ENCODE results near the gene PTPRC.
A peak's percentile ranks its signal among the peaks of the same experiment; 100 is the strongest.

The PTPRC gene

GRCh38 chr1:198788561-198789064 lies 149.8 kb downstream of the PTPRC start:
- H3K36me3 ChIP-seq (replicated peaks): no peaks in the 10 kb centered on the region
- TF ChIP-seq CTCF (IDR thresholded peaks at IDR 0.05; ENCODE audit: low read depth, low read length, missing control alignments): peak; percentile 65
- H3K4me3 ChIP-seq (ENCODE audit: low read depth, low read length): no peak overlapping the region
- H3K27ac ChIP-seq: peak overlapping the region; percentile 10
- in situ Hi-C loops (cut with HindIII; ENCODE audit: low pct_ligation_motif_present, low sequenced_read_pairs): no loop called here
- no peaks in the 10 kb centered on the region for H3K27me3 ChIP-seq (replicated peaks)
- peak; percentile 61 for DNase-seq

GRCh38 chr1:198793714-198794113 lies 154.9 kb downstream of the PTPRC start:
- no peak for TF ChIP-seq CTCF (IDR thresholded peaks at IDR 0.05; ENCODE audit: low read depth, low read length, missing control alignments)
- H3K4me3 ChIP-seq (ENCODE audit: low read depth, low read length): no peak overlapping the region
- no peak for DNase-seq
- H3K27ac ChIP-seq: no peak overlapping the region
- H3K36me3 ChIP-seq (replicated peaks): no peaks in the 10 kb centered on the region
- in situ Hi-C loops (cut with HindIII; ENCODE audit: low pct_ligation_motif_present, low sequenced_read_pairs): no loop called here
- H3K27me3 ChIP-seq (replicated peaks): no peaks in the 10 kb centered on the region

- no peak overlapping the region for H3K4me3 ChIP-seq (ENCODE audit: low read depth, low read length)
- H3K36me3 ChIP-seq (replicated peaks): no peaks in the 10 kb centered on the region
- no peak for DNase-seq
- no peaks in the 10 kb centered on the region for H3K27me3 ChIP-seq (replicated peaks)
- in situ Hi-C loops (cut with HindIII; ENCODE audit: low pct_ligation_motif_present, low sequenced_read_pairs): no loop called here
- no peak for TF ChIP-seq CTCF (IDR thresholded peaks at IDR 0.05; ENCODE audit: low read depth, low read length, missing control alignments)
- H3K27ac ChIP-seq: peak overlapping the region; percentile 63
These were observed 155.7 kb downstream of the PTPRC start for GRCh38 chr1:198794498-198794897.

- no peak for DNase-seq
- Histone ChIP-seq H3K27me3 (replicated peaks) (no peaks in the 10 kb centered on the region), H3K36me3 (replicated peaks) (no peaks in the 10 kb centered on the region), H3K4me3 (ENCODE audit: low read depth, low read length) (no peak overlapping the region), H3K27ac (no peak overlapping the region)
- in situ Hi-C loops (cut with HindIII; ENCODE audit: low pct_ligation_motif_present, low sequenced_read_pairs): no loop called here
- no peak for TF ChIP-seq CTCF (IDR thresholded peaks at IDR 0.05; ENCODE audit: low read depth, low read length, missing control alignments)
These were observed 158.8 kb downstream of the PTPRC start for GRCh38 chr1:198797656-198798055.

GRCh38 chr1:198798923-198799386 lies 160.1 kb downstream of the PTPRC start:
- no peaks in the 10 kb centered on the region for H3K36me3 ChIP-seq (replicated peaks)
- no peak for DNase-seq
- H3K27me3 ChIP-seq (replicated peaks): no peaks in the 10 kb centered on the region
- H3K4me3 ChIP-seq (ENCODE audit: low read depth, low read length): no peak overlapping the region
- in situ Hi-C loops (cut with HindIII; ENCODE audit: low pct_ligation_motif_present, low sequenced_read_pairs): no loop called here
- H3K27ac ChIP-seq: no peak overlapping the region
- TF ChIP-seq CTCF (IDR thresholded peaks at IDR 0.05; ENCODE audit: low read depth, low read length, missing control alignments): no peak

GRCh38 chr1:198805498-198806151 lies 166.8 kb downstream of the PTPRC start:
- Histone ChIP-seq H3K27me3 (replicated peaks) (no peaks in the 10 kb centered on the region), H3K27ac (no peak overlapping the region), H3K36me3 (replicated peaks) (no peaks in the 10 kb centered on the region), H3K4me3 (ENCODE audit: low read depth, low read length) (no peak overlapping the region)
- no peak for TF ChIP-seq CTCF (IDR thresholded peaks at IDR 0.05; ENCODE audit: low read depth, low read length, missing control alignments)
- DNase-seq: no peak
- in situ Hi-C loops (cut with HindIII; ENCODE audit: low pct_ligation_motif_present, low sequenced_read_pairs): no loop called here
